Dedifferentiated amniotic fluid mesenchymal stem cell (primary cell): ENCODE data around the gene LRRC15.

Experiments used
- DNase-seq: peaks from one replicate; pipeline ENCODE4 v3.0.0-alpha.2; 2016; ENCODE audit errors: extremely low spot score

Gene LRRC15

GRCh38 chr3:194333212-194333980 is 36.1 kb downstream of the LRRC15 start:
- no peak for DNase-seq

DNA sequence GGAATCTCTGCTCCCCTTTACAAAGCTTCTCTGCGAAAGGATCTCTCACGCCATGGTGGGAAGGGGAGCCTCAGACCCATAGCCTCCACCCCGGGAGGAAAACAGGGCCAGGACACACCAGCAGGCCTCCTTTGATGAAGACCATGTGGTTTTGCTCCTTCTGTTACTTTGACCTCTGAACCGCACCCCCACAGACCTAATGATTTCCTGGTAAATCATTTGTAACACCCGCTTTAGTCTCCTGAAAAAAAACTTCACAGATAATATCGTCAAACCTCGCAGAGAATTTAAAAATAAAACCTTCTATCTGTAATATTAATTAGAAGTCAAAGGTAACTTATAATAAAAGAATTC is 36.7 kb downstream of the LRRC15 start:
- DNase-seq: no peak

GRCh38 chr3:194330579-194330978 is 39.0 kb downstream of the LRRC15 start:
- peak; percentile 20 for DNase-seq

GRCh38 chr3:194330160-194330559 is 39.4 kb downstream of the LRRC15 start:
- no peak for DNase-seq

GRCh38 chr3:194329583-194329965 is 40.0 kb downstream of the LRRC15 start:
- DNase-seq: no peak

DNA sequence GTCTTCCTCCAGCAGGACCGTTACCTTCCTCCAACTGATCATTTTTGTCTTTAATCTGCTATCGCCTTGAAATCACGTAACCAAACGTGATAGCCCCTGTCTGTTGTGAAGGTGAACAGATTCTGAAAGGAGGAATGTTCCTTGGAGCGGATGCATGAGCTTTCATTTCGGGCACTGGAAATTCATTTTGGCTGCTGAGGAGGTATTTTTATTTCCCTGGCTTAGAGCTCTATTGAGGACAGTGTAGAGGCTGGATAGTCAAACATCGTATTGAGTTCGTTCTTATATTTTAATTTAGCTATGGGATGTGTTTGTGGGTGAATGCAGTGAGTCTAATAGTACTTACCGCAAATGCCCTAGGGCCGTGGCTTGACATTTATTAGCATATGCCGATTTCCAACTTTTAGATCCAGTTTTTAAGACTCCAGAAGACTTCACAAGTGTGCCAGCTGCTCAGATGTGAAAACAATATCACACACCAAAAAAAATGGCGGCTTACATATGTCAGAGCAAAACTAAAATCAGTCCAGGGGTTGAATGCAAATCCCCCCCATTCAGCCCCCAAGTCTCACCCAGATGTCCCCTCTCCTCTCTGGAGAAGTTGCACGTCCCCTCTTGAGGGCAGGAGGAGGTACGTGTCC is 40.5 kb downstream of the LRRC15 start:
- no peak for DNase-seq

- DNase-seq: no peak
Observed at GRCh38 chr3:194328053-194328657, 41.4 kb downstream of the LRRC15 start.

GRCh38 chr3:194327218-194328052 is 42.1 kb downstream of the LRRC15 start:
- DNase-seq: no peak

DNA sequence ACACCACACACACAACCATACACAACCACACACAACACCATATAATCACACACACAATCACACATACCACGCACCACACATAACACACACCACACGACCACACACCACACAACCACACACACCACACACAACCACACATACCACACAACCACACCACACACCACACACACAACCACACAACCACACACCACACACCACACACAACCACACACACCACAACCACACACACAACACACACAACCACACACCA is 42.6 kb downstream of the LRRC15 start:
- DNase-seq: no peak

- no peak for DNase-seq
Observed at GRCh38 chr3:194326192-194326967, 43.2 kb downstream of the LRRC15 start.

DNA sequence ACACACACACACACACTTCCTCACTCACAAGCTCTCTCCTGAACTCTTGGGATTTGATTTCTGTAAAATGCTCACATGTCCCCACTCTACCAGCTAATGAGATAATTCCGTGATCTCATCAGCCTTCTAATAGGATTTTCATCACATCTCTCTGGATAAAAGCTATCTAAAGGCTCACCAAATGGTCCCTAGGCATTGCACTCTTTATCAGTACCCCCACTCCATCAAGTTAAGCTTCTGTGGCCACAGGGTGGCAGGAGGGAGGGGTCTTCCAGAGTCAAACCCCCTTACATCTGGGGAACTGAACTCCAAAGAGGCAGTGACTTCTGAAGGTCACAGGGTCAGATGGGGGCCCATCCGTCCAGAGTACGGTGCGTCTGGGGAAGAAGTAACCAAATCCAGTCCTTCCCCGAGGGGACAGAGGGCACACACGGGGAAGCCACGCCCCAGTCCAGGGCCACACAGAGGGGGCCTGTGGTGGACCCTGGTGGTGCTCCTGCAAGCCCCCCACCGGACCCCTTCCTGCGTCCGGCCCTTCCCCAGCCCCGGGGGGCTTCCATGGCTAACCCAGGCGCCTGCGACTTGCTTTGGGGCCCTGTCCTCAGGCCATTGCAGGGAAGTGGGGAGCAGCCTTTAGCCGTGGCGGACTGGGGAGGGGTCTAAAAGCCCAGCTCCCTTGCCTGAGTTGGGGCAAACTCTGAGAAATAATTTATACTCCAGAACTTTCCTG is 44.0 kb downstream of the LRRC15 start:
- DNase-seq: no peak

DNA sequence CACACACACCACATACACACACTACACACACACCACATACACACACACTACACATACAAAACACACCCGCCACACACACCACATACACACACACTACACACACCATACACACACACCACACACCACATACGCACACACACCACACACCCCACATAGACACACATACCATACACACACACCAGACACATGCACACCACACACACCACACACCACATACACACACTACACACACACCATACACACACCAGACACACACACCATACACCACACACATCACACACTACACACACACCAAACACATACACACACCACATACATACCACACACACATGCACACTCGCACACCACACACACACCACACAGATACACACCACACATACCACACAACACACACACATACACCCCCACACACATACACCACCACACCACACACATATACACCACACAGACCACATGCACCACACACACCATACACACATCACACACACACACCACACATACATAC is 44.7 kb downstream of the LRRC15 start:
- no peak for DNase-seq

DNA sequence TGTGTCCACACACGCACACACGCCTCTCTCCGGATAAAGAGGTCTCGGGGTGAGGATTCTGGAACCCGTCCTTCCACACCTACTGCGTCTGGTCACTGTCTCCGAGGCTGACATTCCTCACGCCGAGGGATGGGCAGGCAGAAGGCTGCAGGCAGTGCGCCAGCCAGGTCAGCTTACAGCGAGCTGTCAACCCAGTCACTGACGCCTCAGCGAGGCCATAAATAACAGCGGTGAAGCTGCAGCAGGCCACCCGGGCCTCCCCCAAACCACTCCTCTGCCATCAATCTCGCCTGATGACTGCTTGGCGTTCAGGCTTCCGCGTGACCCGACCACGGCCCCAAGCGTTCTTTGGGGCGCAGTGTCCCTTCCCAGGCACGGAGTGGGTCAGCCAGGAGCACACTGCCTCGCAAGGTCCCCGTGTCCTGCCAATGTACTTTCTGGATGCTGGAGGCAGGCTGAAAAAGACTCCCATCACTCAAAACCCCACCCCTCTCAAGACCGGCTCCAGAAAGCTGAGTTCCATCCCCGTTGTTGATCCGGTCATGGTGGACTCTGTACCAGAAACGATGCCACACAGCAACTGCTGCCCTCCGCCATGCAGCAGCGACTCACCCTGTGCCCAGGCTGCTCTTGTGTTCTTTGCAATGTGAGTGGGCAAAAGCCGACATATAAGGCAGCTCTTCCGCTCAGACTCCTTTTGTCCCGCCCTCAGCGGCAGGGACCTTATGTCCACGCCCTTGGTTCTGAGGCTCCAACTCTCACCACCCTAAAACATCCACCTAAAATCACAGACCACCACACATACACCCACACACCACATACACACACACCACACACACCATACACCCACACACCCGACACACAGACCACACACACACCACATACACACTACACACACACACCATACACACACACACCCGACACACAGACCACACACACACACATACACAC is 45.5 kb downstream of the LRRC15 start:
- DNase-seq: no peak

DNA sequence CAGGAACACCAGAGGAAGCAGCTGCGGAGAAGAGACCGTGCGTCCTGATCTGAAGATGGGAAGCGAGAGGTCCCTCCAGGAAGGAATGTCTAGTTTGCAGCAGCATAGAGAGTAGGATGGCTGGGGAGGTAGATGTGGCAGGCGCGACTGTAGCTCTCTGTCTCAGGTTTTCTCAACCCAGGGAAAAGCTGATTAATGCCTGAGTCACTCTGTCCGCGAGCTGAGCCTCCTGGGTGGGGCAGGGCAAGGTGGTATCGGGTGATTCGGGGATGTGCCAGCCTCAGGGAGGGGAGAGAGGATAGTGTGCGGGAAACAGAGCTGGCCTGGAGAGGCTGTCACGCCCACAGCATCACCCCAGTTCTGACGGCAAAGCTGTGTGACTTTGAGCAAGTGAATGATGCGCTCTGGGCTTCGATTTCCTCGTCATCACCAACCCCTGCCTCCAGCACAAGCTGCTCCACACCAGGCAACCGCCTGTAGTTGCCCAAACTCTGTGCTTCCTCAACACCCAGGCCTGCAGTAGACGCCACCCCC is 46.8 kb downstream of the LRRC15 start:
- DNase-seq: no peak

- no peak for DNase-seq
Observed at GRCh38 chr3:194321693-194322640, 47.6 kb downstream of the LRRC15 start.

GRCh38 chr3:194320744-194321243 is 48.7 kb downstream of the LRRC15 start:
- DNase-seq: no peak

- no peak for DNase-seq
Observed at GRCh38 chr3:194320100-194320499, 49.4 kb downstream of the LRRC15 start.

DNA sequence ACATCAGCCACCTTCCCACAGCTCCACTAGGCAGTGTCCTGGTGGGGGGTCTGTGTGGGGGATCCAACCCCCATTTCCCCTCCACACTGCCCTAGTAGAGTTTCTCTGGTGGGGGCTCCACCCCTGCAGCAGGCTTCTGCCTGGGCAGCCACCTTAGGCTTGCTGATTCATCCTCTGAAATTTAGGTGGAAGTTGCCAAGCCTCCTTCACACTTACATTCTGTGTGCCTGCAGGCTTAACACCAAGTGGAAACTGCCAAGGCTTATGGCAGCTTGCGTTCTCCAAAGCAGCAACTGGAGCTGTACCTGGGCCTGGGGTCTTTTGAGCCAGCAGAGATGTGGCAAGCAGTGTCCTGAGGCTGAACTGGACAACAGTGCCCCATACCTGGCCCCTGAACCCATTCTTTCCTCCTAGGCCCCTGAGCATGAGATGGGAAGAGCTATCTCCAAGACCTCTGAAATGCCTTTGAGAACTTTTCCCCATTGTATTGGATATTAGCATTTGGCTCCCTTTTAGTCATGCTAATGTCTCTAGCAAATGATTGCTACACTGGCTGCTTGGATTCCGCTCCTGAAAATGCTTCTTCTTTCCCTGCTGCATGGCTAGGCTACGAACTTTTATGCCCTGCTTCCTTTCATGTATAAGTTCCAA is 50.9 kb downstream of the LRRC15 start:
- no peak for DNase-seq
